GM18508 (cell line): ENCODE results near the gene LIME1.
"Not testable (repeated sequence)": the region's sequence is repeated elsewhere in the genome, so short reads cannot be mapped to it uniquely, and the experiment has no call there.

Experiments
- ATAC-seq: cut with Tn5 transposase; IDR thresholded peaks from one replicate; pipeline ENCODE4 v1.9.1; 2021; ENCODE audit warnings: moderate number of reproducible peaks; ENCODE audit not compliant: insufficient read depth, unreplicated experiment

Gene LIME1

DNA sequence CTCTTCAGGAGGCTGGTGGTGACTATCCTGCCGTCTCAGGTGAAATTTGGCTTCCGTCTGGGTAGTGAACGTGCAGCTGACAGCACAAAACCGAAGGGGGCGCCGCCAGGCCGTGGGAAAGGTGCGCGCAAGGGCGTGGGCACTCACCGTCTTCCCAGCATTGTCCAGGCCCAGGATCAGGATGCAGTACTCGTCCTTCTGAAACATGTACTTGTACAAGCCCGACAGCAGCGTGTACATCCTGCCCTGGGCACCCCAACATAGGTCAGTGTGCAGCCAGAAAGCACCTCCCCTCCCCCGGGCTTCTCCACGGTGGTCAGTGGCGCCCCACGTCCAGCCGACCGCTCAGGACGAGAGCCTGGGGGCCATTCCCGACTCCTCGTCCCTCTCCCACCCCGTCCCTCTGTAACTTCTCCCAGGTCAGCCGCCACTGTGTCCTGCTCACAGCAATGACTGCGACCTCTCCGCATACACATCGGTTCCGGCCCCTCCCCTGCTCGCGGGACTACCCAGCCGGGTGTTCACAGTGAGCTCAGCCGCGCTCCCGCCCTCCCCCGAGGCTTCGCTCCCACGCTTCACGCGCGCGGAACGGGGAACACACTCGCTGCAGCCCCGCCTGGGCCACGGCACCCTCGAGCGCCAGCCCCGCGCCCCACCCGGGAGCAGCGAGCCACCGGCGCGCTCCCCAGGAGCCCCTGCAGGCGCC is 29.5 kb upstream of the LIME1 start:
- ATAC-seq: no peak

DNA sequence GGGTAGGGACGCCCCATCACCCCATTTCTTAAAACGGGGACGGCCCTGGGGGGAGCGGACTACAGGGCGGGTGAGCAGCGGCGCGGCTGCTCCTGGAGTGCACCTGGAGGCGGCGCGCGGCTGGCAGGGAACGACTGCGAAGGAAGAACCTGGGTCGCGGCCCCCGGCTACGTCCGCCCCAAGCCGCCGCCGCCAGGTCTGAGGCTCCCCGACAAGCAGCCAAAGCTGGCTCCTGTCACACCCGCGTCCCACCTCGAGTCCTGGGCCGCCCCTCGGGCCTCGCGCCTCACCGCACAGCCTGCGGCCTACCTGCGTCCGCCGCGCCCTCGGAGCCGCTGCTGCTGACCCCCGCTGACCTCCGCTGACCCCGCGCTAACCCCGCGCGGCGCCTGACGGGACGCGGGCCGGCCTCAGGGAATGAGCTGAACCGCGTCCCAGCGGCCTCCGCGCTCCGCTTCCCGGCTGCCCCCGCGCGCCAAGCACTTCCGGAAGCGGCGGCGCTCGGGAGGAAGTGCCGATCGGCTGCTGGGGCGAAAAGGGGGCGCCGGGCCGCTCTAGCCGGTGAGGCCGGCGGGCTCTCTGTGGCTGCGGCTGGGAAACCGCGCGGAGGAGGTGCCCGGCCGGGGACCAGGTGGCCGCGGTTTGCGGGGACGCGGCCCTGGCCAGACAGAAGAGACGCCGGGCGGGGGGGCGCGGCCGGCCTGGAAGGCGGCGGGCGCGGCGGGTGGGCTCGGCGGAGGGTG is 28.7 kb upstream of the LIME1 start, which contains the start of the genes ARFRP1 and ZGPAT:
Gene ARFRP1, minus strand, starts transcription at position 419 of the 743 bp plus-strand sequence. CDS start 885 bp downstream, outside the sequence.
Gene ZGPAT, plus strand, starts transcription at position 482 of the 743 bp plus-strand sequence. CDS start 542 bp downstream, outside the sequence.
- ATAC-seq: no peak

DNA sequence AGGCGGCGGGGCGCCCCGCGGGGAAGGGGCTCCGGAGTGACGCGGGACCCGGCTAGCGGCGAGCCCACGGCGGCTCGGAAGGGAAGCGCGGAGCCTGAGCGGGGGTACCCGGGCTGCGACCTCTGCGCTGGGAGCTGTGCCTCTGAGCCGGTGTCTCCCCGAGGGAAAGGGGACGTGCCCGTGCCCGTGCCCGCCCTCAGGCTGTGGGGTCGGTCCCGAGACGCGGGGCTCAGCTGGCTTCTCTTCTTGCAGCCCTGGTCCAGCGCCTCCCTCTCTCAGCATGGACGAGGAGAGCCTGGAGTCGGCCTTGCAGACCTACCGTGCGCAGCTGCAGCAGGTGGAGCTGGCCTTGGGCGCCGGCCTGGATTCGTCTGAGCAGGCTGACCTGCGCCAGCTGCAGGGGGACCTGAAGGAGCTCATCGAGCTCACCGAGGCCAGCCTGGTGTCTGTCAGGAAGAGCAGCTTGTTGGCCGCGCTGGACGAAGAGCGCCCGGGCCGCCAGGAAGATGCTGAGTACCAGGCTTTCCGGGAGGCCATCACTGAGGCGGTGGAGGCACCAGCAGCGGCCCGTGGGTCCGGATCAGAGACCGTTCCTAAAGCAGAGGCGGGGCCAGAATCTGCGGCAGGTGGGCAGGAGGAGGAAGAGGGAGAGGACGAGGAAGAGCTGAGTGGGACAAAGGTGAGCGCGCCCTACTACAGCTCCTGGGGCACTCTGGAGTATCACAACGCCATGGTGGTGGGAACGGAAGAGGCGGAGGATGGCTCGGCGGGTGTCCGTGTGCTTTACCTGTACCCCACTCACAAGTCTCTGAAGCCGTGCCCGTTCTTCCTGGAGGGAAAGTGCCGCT is 27.9 kb upstream of the LIME1 start:
- ATAC-seq: no peak

DNA sequence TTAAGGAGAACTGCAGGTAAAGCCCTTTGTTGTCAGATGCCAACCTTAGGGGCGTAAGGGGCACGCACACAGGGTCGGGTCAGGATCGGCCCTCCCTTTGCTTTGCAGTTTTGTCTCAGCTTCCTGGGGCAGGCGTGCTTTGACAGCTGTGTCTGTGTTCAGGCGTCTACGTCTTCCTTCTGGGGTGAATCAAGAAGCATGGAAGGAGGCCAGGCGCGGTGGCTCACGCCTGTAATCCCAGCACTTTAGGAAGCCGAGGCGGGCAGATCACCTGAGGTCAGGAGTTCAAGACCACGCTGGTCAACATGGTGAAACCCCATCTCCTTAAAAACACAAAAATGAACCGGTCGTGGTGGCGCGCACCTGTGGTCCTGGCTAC is 27.3 kb upstream of the LIME1 start:
- no peak for ATAC-seq

DNA sequence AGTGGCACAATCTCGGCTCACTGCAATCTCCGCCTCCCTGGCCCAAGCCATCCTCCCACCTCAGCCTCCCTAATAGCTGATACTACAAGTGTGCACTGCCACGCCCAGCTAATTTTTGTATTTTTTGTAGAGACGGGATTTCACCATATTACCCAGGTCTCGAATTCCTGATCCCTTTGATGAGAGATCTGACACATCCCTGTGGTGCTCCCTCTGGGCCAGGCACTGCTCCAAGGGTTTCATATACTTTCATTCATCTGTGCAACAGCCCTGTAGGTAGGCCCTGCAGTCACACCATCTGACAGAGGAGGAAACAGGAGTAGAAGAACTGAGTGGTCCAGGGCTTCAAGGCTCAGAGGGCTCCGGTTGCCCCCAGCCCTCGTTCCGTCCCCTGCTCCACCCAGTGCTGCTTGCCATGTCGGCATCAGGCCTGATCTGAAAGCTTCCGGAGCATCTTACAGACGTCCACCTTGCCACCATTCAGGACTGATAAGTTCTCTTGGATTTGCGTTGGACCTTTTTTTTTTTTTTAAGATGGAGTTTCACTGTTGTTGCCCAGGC is 25.3 kb upstream of the LIME1 start:
- no peak for ATAC-seq

DNA sequence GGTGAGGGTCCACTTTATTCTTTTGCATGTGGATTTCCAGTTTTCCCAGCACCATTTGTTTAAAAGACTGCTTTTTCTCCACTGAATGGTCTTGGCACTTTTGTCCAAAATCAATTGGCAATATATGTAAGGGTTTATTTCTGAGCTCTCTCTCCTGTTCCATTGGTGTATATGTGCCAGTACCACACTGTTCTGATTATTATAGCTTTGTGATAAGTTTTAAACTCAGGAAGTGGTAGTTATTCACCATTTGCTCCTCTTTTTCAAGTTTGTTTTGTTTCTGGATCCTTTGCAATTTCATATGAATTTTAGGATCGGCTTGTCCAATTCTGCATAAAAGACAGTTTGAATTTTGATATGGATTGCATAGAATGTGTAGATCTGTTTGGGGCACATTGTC is 24.3 kb upstream of the LIME1 start:
- no peak for ATAC-seq

DNA sequence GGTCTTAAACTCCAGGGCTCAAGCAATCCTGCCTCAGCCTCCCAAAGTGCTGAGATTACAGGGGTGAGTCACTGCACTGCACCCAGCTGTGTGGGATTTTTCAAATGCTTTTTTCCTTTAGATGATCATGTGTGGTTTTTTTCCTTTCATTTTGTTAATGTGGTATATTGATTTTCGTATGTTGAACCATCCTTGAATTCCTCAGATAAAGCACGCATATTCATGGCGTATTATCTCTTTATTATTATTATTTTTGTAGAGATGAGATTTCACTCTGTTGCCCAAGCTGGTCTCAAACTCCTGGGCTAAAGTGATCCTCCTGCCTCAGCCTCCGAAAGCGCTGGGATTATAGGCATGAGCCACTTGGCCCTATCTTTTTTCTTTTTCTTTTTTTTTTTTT is 21.6 kb upstream of the LIME1 start:
- ATAC-seq: no peak

DNA sequence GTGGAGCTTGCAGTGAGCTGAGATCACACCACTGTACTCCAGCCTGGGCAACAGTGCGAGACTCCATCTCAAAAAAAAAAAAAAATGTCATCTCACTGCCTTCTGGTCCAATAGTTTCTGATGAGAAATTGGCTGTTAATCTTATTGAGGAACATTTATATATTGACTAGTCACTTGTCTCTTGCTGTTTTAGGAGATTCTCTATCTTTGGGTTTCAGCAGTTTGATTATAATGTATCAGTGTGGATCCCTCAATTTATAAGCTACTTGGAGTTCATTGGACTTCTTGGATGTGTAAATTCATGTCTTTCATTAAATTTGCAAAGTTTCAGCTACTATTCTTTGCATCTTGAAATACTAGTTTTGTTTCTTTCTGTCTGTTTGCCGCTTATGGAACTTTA is 17.5 kb upstream of the LIME1 start:
- no peak for ATAC-seq

DNA sequence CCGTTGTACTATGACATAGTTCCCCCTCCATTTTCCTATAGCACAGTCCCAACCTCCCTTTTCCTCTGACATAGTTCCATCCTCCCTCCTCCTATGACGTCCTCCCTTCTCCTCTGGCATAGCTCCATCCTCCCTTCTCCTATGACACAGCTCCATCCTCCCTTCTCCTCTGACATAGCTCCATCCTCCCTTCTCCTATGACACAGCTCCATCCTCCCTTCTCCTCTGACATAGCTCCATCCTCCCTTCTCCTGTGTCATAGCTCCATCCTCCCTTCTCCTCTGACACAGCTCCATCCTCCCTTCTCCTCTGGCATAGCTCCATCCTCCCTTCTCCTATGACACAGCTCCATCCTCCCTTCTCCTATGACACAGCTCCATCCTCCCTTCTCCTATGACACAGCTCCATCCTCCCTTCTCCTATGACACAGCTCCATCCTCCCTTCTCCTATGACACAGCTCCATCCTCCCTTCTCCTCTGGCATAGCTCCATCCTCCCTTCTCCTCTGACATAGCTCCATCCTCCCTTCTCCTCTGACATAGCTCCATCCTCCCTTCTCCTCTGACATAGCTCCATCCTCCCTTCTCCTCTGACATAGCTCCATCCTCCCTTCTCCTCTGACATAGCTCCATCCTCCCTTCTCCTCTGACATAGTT is 13.4 kb upstream of the LIME1 start:
- ATAC-seq: not testable (repeated sequence)

DNA sequence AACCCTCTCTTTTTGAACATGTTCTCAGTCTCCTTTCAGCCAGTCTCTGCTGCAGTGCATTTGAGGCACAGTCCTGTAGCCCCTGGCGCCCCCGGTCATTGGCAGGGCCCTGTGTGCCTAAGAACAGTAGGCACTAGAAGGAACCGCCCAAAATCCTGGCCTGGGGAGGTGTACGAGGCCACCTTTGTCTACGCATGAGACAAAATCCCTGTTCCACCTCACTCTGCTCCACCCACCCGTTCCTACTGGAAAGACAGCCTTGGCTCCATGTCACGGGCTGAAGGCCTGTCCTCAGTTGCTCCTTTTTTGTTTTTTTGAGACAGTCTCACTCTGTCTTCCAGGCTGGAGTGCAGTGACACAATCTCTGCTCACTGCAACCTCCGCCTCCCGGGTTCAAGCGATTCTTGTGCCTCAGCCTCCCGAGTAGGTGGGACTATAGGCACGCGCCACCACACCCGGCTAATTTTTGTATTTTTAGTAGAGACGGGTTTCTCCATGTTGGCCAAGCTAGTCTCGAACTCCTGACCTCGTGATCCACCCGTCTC is 6.2 kb upstream of the LIME1 start:
- ATAC-seq: not testable (repeated sequence)

DNA sequence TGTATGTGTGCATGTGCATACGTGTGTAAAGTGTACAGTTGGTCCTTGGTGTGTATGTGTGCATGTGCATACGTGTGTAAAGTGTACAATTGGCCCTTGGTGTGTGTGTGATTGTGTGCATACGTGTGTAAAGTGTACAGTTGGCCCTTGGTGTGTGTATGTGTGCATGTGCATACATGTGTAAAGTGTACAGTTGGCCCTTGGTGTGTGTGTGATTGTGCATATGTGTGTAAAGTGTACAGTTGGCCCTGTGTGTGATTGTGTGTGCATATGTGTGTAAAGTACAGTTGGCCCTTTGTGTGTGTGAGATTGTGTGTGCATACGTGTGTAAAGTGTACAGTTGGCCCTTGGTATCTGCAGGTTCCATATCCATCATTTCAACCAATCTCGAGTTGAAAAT is 5.1 kb upstream of the LIME1 start:
- no peak for ATAC-seq

DNA sequence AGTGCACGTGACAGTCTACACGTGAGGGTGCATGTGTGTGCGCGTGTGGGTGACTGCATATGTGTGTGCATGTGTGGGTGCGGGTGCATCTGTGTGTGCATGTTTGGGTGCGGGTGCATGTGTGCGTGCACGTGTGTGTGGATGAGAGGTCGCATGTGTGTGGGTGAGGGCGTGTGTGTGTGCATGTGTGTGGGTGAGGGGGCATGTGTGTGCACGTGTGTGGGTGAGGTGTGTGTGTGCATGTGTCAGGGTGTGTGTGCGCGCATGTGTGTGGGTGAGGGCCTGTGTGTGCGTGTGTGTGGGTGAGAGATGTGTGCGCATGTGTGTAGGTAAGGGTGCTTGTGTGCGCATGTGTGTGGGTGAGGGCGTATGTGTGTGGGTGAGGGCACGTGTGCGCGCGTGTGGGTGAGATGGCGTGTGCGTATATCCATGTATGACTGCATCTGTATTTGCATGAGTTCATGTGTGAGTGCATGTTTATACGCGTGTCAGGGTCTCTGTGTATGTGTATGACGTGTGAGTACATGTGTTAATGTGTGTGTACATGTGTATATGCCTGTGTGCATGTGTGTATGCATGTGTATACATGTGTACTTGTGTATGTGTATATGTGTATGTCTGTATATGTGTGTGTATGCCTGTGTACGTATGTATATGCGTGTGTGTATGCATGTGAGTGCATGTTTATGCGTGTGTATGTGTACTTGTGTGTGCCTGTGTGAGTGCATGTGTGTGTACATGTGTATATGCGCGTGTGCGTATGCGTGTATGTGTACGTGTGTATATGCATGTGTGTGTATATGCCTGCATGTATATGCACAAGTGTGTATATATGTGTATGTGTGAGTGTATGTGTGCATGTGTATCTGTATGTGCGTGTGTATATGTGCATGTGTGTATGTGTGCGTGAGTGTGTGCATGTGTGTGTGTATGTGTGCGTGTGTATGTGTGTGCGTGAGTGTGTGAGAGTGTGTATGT is 4.1 kb upstream of the LIME1 start:
- ATAC-seq: no peak

DNA sequence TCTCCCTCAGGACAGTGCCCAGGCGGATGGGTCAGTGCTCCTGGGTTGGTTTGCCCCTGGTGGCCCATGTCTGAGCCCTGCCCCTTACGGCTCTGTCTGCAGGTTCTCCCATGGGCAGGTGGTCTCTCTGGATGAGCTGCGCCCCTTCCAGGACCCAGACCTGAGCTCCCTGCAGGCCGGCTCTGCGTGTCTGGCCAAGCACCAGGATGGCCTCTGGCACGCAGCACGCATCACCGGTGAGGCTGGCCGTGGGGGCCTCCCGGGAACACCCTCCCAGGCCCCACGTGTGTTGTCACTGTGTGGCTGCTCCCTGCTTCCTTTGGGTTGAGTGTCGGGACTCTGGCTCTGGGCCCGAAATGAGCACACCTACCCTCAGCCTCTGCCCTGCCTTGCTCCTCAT is 3.3 kb upstream of the LIME1 start:
- ATAC-seq: no peak

DNA sequence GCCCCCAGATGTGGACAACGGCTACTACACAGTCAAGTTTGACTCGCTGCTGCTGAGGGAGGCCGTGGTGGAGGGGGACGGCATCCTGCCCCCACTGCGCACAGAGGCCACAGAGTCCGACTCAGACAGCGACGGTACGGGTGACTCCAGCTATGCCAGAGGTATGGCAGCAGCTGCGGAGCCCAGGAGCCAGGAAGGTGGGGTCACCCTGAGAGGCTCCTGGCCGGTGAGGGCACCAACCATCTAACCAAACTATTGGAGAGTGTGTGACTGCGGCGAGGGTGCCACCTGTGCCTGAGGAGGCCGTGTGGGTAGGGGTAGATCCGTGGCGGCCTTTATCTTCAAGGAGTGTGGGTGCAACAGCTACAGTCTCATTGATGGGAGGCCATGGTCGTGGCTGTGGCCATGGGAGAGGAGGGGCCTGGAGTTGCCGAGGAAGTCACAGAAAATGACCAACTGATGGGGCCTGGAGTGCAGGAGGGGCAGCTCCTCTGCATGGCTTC is 2.8 kb upstream of the LIME1 start:
- ATAC-seq: no peak

DNA sequence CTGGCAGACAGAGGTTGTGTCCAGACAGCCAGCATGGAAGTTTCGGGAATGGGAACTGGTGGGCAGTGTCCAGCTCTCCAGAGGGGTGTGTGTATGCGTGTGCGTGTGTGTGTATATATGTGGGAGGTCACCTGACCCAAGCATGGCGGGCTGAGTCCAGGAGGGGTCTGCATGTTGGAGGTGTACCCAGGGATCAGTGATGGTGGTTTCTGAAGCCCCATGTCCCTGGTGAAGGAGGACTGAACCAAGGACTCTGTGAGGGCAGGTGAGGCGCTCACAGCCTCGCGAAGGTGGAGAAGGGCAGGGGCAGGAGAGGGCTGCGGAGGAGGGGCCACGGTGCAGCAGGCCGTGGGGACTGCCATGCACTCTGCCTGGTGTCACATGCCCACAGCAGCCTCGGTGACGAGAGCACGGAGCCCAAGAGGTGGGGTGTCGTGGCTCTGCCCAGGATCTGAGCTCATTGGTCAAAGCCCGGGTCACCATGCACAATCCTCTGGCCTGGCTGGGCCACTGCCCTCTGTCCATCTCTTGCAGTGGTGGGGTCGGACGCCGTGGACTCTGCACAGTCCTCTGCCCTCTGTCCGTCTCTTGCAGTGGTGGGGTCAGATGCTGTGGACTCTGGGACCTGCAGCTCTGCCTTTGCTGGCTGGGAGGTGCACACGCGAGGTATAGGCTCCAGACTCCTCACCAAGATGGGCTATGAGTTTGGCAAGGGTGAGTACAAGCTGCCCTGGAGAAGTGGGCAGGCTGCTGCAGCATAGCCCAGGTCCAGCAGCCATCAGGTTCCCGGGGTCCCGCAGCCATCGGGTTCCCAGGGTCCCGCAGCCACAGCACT is 2.1 kb upstream of the LIME1 start:
- ATAC-seq: no peak

DNA sequence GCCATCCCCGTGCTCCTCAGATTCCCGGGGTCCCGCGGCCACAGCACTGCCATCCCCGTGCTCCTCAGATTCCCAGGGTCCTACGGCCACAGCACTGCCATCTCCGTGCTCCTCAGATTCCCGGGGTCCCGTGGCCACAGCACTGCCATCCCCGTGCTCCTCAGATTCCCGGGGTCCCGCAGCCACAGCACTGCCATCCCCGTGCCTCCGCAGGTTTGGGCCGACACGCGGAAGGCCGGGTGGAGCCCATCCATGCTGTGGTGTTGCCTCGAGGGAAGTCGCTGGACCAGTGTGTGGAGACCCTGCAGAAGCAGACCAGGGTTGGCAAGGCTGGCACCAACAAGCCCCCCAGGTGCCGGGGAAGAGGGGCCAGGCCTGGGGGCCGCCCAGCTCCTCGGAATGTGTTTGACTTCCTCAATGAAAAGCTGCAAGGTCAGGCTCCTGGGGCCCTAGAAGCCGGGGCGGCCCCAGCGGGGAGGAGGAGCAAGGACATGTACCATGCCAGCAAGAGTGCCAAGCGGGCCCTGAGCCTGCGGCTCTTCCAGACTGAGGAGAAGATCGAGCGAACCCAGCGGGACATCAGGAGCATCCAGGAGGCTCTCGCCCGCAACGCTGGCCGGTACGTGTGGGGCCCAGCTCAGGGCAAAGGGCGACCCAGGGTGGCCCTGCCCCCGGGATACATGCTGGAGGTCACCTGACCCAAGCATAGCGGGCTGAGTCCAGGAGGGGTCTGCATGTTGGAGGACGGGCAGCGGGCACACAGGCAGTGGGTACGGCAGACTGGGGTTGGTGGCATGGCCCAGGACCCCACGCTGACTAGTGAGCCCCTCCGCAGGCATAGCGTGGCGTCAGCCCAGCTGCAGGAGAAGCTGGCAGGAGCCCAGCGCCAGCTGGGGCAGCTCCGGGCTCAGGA is 1.3 kb upstream of the LIME1 start:
- ATAC-seq: no peak
